IMR-90 (cell line): Measurements from ENCODE around the gene CYP4F22. TPM values are rescaled to one million over a fixed set of nuclear protein-coding genes. Genes with fewer than 3 reads are reported as not detected.

Source experiments
- ATAC-seq: fragments of 200-7000 bp; cut with Tn5 transposase; 2 replicates; pipeline ENCODE4 v1.9.1; 2020; ENCODE audit warnings: low read depth, mild to moderate bottlenecking, moderate library complexity
- BruUV-seq: library from RNA; stranded (reverse); fragments of 400-500 nt; replicated peaks from 2 replicates; lab custom pipeline; 2021; lab: Mats Ljungman, UMichigan
- CTCF ChIA-PET: fragments of 300-600 bp; formaldehyde crosslinking; extraction: SDS; loops from one replicate; lab custom pipeline; 2021; ENCODE audit warnings: antibody characterized with exemption; lab: Yijun Ruan, JAX
- POLR2A ChIA-PET: fragments of 300-600 bp; sonication (Branson Sonifier 250); formaldehyde crosslinking; loops from one replicate; lab custom pipeline; 2022; ENCODE audit warnings: antibody characterized with exemption; ENCODE audit not compliant: unreplicated experiment; lab: Charles Lee
- DNase-seq: peaks from one replicate; pipeline ENCODE4 v3.0.0; 2013
- H2AFZ ChIP-seq: replicated peaks from 2 replicates; pipeline ENCODE3; 2013; ENCODE audit warnings: low read length, mild to moderate bottlenecking; ENCODE audit not compliant: poor library complexity
- H2AK5ac ChIP-seq: 2 replicates; pipeline ENCODE4 v1.6.1; 2013; ENCODE audit warnings: low read depth, low read length, inconsistent platforms
- H2AK9ac ChIP-seq: replicated peaks from 2 replicates; pipeline ENCODE3; 2013; ENCODE audit warnings: mild to moderate bottlenecking, low read depth, low read length, moderate library complexity; ENCODE audit not compliant: poor library complexity
- H2BK120ac ChIP-seq: 2 replicates; pipeline ENCODE4 v1.6.1; 2013; ENCODE audit warnings: low read depth, low read length, inconsistent platforms
- H2BK15ac ChIP-seq: 3 replicates; pipeline ENCODE4 v1.6.1; 2013; ENCODE audit warnings: low read depth, low read length, inconsistent platforms
- H2BK20ac ChIP-seq: 2 replicates; pipeline ENCODE4 v1.6.1; 2013; ENCODE audit warnings: low read depth, mild to moderate bottlenecking, inconsistent platforms, low read length, moderate library complexity
- H2BK5ac ChIP-seq: 2 replicates; pipeline ENCODE4 v1.6.1; 2013; ENCODE audit warnings: mild to moderate bottlenecking, low read depth, low read length, inconsistent platforms; ENCODE audit not compliant: poor library complexity, severe bottlenecking
- H3K14ac ChIP-seq: replicated peaks from 2 replicates; pipeline ENCODE4 v1.6.1; 2013; ENCODE audit warnings: low read depth, low read length, inconsistent platforms
- H3K18ac ChIP-seq: 2 replicates; pipeline ENCODE4 v1.6.1; 2013; ENCODE audit warnings: low read depth, low read length, control low read depth
- H3K23ac ChIP-seq: 2 replicates; pipeline ENCODE4 v1.6.1; 2013; ENCODE audit warnings: low read depth, low read length, inconsistent platforms
- H3K27ac ChIP-seq: 2 replicates; pipeline ENCODE4 v1.5.1; 2013; ENCODE audit warnings: mild to moderate bottlenecking, control low read depth, low read length; ENCODE audit not compliant: insufficient read depth
- H3K27me3 ChIP-seq: 2 replicates; pipeline ENCODE4 v1.6.1; 2013; ENCODE audit warnings: low read length; ENCODE audit not compliant: control insufficient read depth, insufficient read depth
- H3K36me3 ChIP-seq: 2 replicates; pipeline ENCODE4 v1.6.1; 2013; ENCODE audit warnings: low read length, mixed read lengths; ENCODE audit not compliant: control insufficient read depth, insufficient read depth
- H3K4ac ChIP-seq: 2 replicates; pipeline ENCODE4 v1.6.1; 2013; ENCODE audit warnings: low read depth, low read length, inconsistent platforms
- H3K4me1 ChIP-seq: 2 replicates; pipeline ENCODE4 v1.6.1; 2013; ENCODE audit warnings: low read length, mixed read lengths; ENCODE audit not compliant: control insufficient read depth, insufficient read depth
- H3K4me2 ChIP-seq: 2 replicates; pipeline ENCODE4 v1.6.1; 2013; ENCODE audit warnings: low read depth, mild to moderate bottlenecking, control low read depth, low read length, moderate library complexity
- H3K4me3 ChIP-seq: 2 replicates; pipeline ENCODE4 v1.5.1; 2013; ENCODE audit warnings: low read depth, mild to moderate bottlenecking, control low read depth, low read length, moderate library complexity; ENCODE audit not compliant: insufficient read depth
- H3K56ac ChIP-seq: 2 replicates; pipeline ENCODE4 v1.6.1; 2013; ENCODE audit warnings: low read length, inconsistent platforms; ENCODE audit not compliant: insufficient read depth; ENCODE audit errors: extremely low read depth
- H3K79me1 ChIP-seq, 2 experiments: 2 replicates each; pipeline ENCODE4 v1.6.1; 2013; ENCODE audit warnings: low read length in 2 of 2, inconsistent platforms in 1 of 2, low read depth in 1 of 2
- H3K9ac ChIP-seq: 2 replicates; pipeline ENCODE4 v1.6.1; 2013; ENCODE audit warnings: low read depth, low read length, control low read depth
- H3K9me1 ChIP-seq: 2 replicates; pipeline ENCODE4 v1.6.1; 2013; ENCODE audit warnings: low read length, inconsistent platforms; ENCODE audit not compliant: insufficient read depth
- H3K9me3 ChIP-seq: 2 replicates; pipeline ENCODE4 v1.6.1; 2013; ENCODE audit warnings: low read length; ENCODE audit not compliant: control insufficient read depth, insufficient read depth
- H4K20me1 ChIP-seq: 2 replicates; pipeline ENCODE4 v1.6.1; 2013; ENCODE audit warnings: low read length, inconsistent platforms; ENCODE audit not compliant: insufficient read depth
- H4K5ac ChIP-seq: 2 replicates; pipeline ENCODE4 v1.6.1; 2013; ENCODE audit warnings: mild to moderate bottlenecking, low read depth, low read length, control low read depth
- H4K8ac ChIP-seq, 2 experiments: 2 replicates each; pipeline ENCODE4 v1.6.1; 2013; ENCODE audit warnings: low read depth in 2 of 2, low read length in 2 of 2, control low read depth in 1 of 2, inconsistent platforms in 1 of 2
- H4K91ac ChIP-seq: 2 replicates; pipeline ENCODE4 v1.6.1; 2013; ENCODE audit warnings: low read depth, low read length, inconsistent platforms; ENCODE audit not compliant: insufficient read depth
- BHLHE40 ChIP-seq: fragments of 150-350 bp; IDR thresholded peaks from 2 replicates; pipeline ENCODE4 v1.6.1; 2016; ENCODE audit warnings: mild to moderate bottlenecking, low read depth, low read length
- FOS ChIP-seq: fragments of 150-350 bp; IDR thresholded peaks from 2 replicates; pipeline ENCODE4 v1.6.1; 2016; ENCODE audit warnings: low read depth, low read length
- MAFK ChIP-seq: IDR thresholded peaks from 2 replicates; pipeline ENCODE4 v1.6.1; 2012; ENCODE audit warnings: low read depth, low read length, improper control_type of control experiment
- MXI1 ChIP-seq: IDR thresholded peaks from 2 replicates; pipeline ENCODE4 v1.6.1; 2012; ENCODE audit warnings: low read depth, mild to moderate bottlenecking, low read length, moderate library complexity, borderline replicate concordance
- NFE2L2 ChIP-seq: fragments of 150-350 bp; IDR thresholded peaks from 2 replicates; pipeline ENCODE4 v1.6.1; 2016; ENCODE audit warnings: low read depth, mild to moderate bottlenecking, low read length
- POLR2A ChIP-seq: IDR thresholded peaks from 2 replicates; pipeline ENCODE4 v1.6.1; 2012; ENCODE audit warnings: mild to moderate bottlenecking, low read depth, low read length
- RAD21 ChIP-seq: IDR thresholded peaks from 2 replicates; pipeline ENCODE4 v1.6.1; 2012; ENCODE audit warnings: low read length, improper control_type of control experiment
- RCOR1 ChIP-seq: IDR thresholded peaks from 2 replicates; pipeline ENCODE4 v1.6.1; 2012; ENCODE audit warnings: mild to moderate bottlenecking, low read length, improper control_type of control experiment; ENCODE audit not compliant: insufficient replicate concordance
- RFX5 ChIP-seq: IDR thresholded peaks from 2 replicates; pipeline ENCODE4 v1.8.0; 2012; ENCODE audit warnings: low read depth, mild to moderate bottlenecking, low read length, moderate library complexity
- SMC3 ChIP-seq: fragments of 150-350 bp; IDR thresholded peaks from 2 replicates; pipeline ENCODE4 v1.6.1; 2016; ENCODE audit warnings: low read depth, mild to moderate bottlenecking, antibody characterized with exemption, low read length, moderate library complexity
- WGBS, 2 experiments: methylation state at CpG; one replicate each; pipeline versions ENCODE4 v1.1.5 to v1.1.7; 2013; ENCODE audit warnings: missing lambda C conversion rate in 2 of 2; ENCODE audit not compliant: insufficient read length in 1 of 2; ENCODE audit errors: extremely low coverage in 2 of 2; 5-methylcytosine and 5-hydroxymethylcytosine counted together
- dilution Hi-C: fragments of 300-500 bp; cut with HindIII; formaldehyde crosslinking; loops from one replicate; pipeline ENCODE4 v1.14.3; 2018; ENCODE audit warnings: low sequenced_read_pairs; ENCODE audit not compliant: unreplicated experiment
- in situ Hi-C: fragments of 300-500 bp; cut with MboI; formaldehyde crosslinking; loops from 3 replicates; pipeline ENCODE4 v1.14.3; 2019; ENCODE audit warnings: low sequenced_read_pairs, inconsistent platforms, mixed read lengths
- intact Hi-C: fragments of 100-400 bp; cut with micrococcal nuclease; formaldehyde crosslinking; loops from 2 replicates; pipeline ENCODE4 v1.10.0; 2022
- polyA plus RNA-seq, 3 experiments: library from polyadenylated mRNA; depleted of rRNA; stranded (reverse); fragments of >200 nt; gene quantifications; 2 replicates each; pipeline ENCODE4 v1.2.3, GENCODE V29; 2012; ENCODE audit warnings: low replicate concordance in 1 of 3
- total RNA-seq: library from RNA; depleted of rRNA; stranded (reverse); fragments of >200 nt; gene quantifications from 2 replicates; pipeline ENCODE4 v1.2.3, GENCODE V29; 2012
- TF ChIP-seq, protein P1 (sequence below): fragments of 150-350 bp; IDR thresholded peaks from 2 replicates; pipeline ENCODE4 v1.6.1; 2017; ENCODE audit warnings: mild to moderate bottlenecking, antibody characterized with exemption, low read length, low read depth
- TF ChIP-seq, protein P2 (sequence below): fragments of 150-350 bp; IDR thresholded peaks from 2 replicates; pipeline ENCODE4 v1.6.1; 2016; ENCODE audit warnings: low read depth, mild to moderate bottlenecking, low read length, moderate library complexity, borderline replicate concordance
- TF ChIP-seq, protein P3 (sequence below): conservative IDR thresholded peaks from 2 replicates; pipeline ENCODE4 v1.5.1; 2012; ENCODE audit warnings: mild to moderate bottlenecking, low read depth, low read length, improper control_type of control experiment

CYP4F22 gene
- total and polyA plus RNA-seq, 2 of the 4 experiments (the other 2 are of a cell fraction) = not detected

DNA sequence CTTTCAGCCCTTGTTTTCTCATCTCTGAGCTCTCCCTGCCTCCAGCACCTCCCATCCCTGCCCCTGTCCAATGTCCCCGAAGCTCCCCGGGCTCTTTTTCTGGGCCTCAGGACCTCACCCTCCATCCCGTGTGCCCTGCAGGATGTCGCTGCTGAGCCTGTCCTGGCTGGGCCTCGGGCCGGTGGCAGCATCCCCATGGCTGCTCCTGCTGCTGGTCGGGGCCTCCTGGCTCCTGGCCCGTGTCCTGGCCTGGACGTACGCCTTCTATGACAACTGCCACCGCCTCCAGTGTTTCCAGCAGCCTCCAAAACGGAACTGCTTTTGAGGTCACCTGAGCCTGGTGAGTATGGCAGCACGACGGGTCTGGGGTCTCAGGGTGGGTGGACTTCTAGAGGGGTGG lies 55.6 kb downstream of the CYP4F22 start:
- H3K27me3 ChIP-seq = peaks cover 2% of the 10 kb centered on the region; the same call in 1 of the 2 replicates
- no peak overlapping the region for H3K14ac ChIP-seq
- peaks cover 2% of the 10 kb centered on the region; the same call in 1 of the 2 replicates for H3K4me1 ChIP-seq
- no peak overlapping the region for H2BK15ac ChIP-seq
- no peak overlapping the region for H2BK20ac ChIP-seq
- dilution Hi-C loops = no loop called here
- H2BK120ac ChIP-seq = no peak overlapping the region
- H4K8ac ChIP-seq = no peak overlapping the region
- no peak overlapping the region for H3K23ac ChIP-seq
- DNase-seq = no peak
- H3K4me2 ChIP-seq = no peak overlapping the region
- H2AFZ ChIP-seq = no peak overlapping the region
- H3K36me3 ChIP-seq = no peaks in the 10 kb centered on the region
- no TSS peak for BruUV-seq
- TF ChIP-seq RCOR1 (no peak), RAD21 (no peak), POLR2A (no peak), MXI1 (no peak), BHLHE40 (no peak), NFE2L2 (no peak), FOS (no peak), SMC3 (no peak), MAFK (no peak), RFX5 (no peak)
- TF ChIP-seq, protein P1, sequence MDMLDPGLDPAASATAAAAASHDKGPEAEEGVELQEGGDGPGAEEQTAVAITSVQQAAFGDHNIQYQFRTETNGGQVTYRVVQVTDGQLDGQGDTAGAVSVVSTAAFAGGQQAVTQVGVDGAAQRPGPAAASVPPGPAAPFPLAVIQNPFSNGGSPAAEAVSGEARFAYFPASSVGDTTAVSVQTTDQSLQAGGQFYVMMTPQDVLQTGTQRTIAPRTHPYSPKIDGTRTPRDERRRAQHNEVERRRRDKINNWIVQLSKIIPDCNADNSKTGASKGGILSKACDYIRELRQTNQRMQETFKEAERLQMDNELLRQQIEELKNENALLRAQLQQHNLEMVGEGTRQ = no peak
- TF ChIP-seq, protein P2, sequence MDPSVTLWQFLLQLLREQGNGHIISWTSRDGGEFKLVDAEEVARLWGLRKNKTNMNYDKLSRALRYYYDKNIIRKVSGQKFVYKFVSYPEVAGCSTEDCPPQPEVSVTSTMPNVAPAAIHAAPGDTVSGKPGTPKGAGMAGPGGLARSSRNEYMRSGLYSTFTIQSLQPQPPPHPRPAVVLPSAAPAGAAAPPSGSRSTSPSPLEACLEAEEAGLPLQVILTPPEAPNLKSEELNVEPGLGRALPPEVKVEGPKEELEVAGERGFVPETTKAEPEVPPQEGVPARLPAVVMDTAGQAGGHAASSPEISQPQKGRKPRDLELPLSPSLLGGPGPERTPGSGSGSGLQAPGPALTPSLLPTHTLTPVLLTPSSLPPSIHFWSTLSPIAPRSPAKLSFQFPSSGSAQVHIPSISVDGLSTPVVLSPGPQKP = no peak
- TF ChIP-seq, protein P3, sequence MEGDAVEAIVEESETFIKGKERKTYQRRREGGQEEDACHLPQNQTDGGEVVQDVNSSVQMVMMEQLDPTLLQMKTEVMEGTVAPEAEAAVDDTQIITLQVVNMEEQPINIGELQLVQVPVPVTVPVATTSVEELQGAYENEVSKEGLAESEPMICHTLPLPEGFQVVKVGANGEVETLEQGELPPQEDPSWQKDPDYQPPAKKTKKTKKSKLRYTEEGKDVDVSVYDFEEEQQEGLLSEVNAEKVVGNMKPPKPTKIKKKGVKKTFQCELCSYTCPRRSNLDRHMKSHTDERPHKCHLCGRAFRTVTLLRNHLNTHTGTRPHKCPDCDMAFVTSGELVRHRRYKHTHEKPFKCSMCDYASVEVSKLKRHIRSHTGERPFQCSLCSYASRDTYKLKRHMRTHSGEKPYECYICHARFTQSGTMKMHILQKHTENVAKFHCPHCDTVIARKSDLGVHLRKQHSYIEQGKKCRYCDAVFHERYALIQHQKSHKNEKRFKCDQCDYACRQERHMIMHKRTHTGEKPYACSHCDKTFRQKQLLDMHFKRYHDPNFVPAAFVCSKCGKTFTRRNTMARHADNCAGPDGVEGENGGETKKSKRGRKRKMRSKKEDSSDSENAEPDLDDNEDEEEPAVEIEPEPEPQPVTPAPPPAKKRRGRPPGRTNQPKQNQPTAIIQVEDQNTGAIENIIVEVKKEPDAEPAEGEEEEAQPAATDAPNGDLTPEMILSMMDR = no peak
- WGBS, 2 experiments = 45% methylated on average over 10 of the region's 14 CpGs; no CpG with 5 or more reads in 1 of the 2 experiments
- no peak overlapping the region for H3K27ac ChIP-seq
- H3K4me3 ChIP-seq = no peak overlapping the region
- H3K9ac ChIP-seq = no peak overlapping the region
- no peak overlapping the region for H2AK9ac ChIP-seq
- no peaks in the 10 kb centered on the region for H3K9me1 ChIP-seq
- H2AK5ac ChIP-seq = no peak overlapping the region
- no peak overlapping the region for H2BK5ac ChIP-seq
- H4K5ac ChIP-seq = no peak overlapping the region
- no peak for ATAC-seq
- no peak overlapping the region for H3K18ac ChIP-seq
- ChIA-PET POLR2A (no interaction called here), CTCF (no interaction called here)
- H3K9me3 ChIP-seq = no peaks in the 10 kb centered on the region
- no peaks in the 10 kb centered on the region for H4K20me1 ChIP-seq
- in situ Hi-C loops = no loop called here
- H4K91ac ChIP-seq = no peak overlapping the region
- intact Hi-C loops = no loop called here
- H3K4ac ChIP-seq = no peak overlapping the region
- no peaks in the 10 kb centered on the region for H3K79me1 ChIP-seq
- no peak overlapping the region for H3K56ac ChIP-seq
